SU-DHL-6 (cell line): ENCODE results near the gene SLC35A5.

Source experiments
- CTCF ChIP-seq: fragments of 200-600 bp; sonication (generic); IDR thresholded peaks from one replicate; pipeline ENCODE4 v1.5.1; 2017; ENCODE audit warnings: antibody characterized with exemption, mild to moderate bottlenecking, low read length, moderate library complexity; ENCODE audit not compliant: insufficient read depth, poor library complexity, severe bottlenecking
- EZH2phosphoT487 ChIP-seq: fragments of 200-600 bp; sonication (generic), shearing (Covaris generic); conservative IDR thresholded peaks from 2 replicates; pipeline ENCODE4 v1.6.1; 2018; ENCODE audit warnings: mild to moderate bottlenecking, antibody characterized with exemption, low read length, moderate library complexity, mixed read lengths

GRCh38 chr3:112585782-112586181 is 23.9 kb downstream of the SLC35A5 start:
- TF ChIP-seq CTCF (no peak), EZH2phosphoT487 (no peak)
